ENCODE data around the gene TES. TPM values are rescaled to one million over a fixed set of nuclear protein-coding genes. Genes with fewer than 3 reads are reported as not detected.

TES gene
- total RNA-seq, 4 donors from 2014 or later, result 77.4 to 119 (median 115) TPM

GRCh38 chr7:116306409-116307048 lies 96.2 kb downstream of the TES start:
- 55 to 69% methylated on average over 2 of the region's 2 CpGs for WGBS, 2 donors (ENCODE audit: low coverage in 1 of 2)
- no peaks in the 10 kb centered on the region for H3K9me3 ChIP-seq
- TF ChIP-seq POLR2A (IDR thresholded peaks at IDR 0.05), result no peak
- no peak for TF ChIP-seq CTCF (IDR thresholded peaks at IDR 0.05)
- no peak for TF ChIP-seq POLR2AphosphoS5 (IDR thresholded peaks at IDR 0.05)
- TF ChIP-seq EP300 (IDR thresholded peaks at IDR 0.05; ENCODE audit: low read depth), result no peak
- H3K36me3 ChIP-seq, result no peaks in the 10 kb centered on the region
- H3K4me3 ChIP-seq, result no peak overlapping the region
- peak overlapping the region in 2 of 4 donors; percentile 14 to 45 for H3K27ac ChIP-seq
- in situ Hi-C loops (cut with MboI; ENCODE audit: low pct_ligation_motif_present in 1 of 4, low pct_unique_long_range_greater_than_20kb in 1 of 4, low sequenced_read_pairs in 3 of 4) (no loop called here), intact Hi-C loops (cut with DNase I; ENCODE audit: low total_unique reads) (no loop called here)
- H3K4me1 ChIP-seq, result no peaks in the 10 kb centered on the region
- no peak for DNase-seq
- no peaks in the 10 kb centered on the region for H3K27me3 ChIP-seq

- in situ Hi-C loops (cut with MboI; ENCODE audit: low pct_ligation_motif_present in 1 of 4, low pct_unique_long_range_greater_than_20kb in 1 of 4, low sequenced_read_pairs in 3 of 4) (no loop called here), intact Hi-C loops (cut with DNase I; ENCODE audit: low total_unique reads) (no loop called here)
- Histone ChIP-seq H3K27me3 (no peaks in the 10 kb centered on the region), H3K36me3 (no peaks in the 10 kb centered on the region), H3K27ac (no peak overlapping the region), H3K4me3 (no peak overlapping the region), H3K9me3 (no peaks in the 10 kb centered on the region), H3K4me1 (no peaks in the 10 kb centered on the region)
- DNase-seq, result no peak
- TF ChIP-seq POLR2AphosphoS5 (IDR thresholded peaks at IDR 0.05) (no peak), CTCF (IDR thresholded peaks at IDR 0.05) (no peak), POLR2A (IDR thresholded peaks at IDR 0.05) (no peak), EP300 (IDR thresholded peaks at IDR 0.05; ENCODE audit: low read depth) (no peak)
These were observed 96.9 kb downstream of the TES start for GRCh38 chr7:116307253-116307652.

Other genes with a start within 250 kb of the TES start
- gene TFEC, start 179.8 kb upstream of the TES start, total RNA-seq, result 1 to 10 TPM in 3 of 4 donors, not detected in 1; 3.0 to 6.8 (median 3.0) TPM

Data from transverse colon (tissue), 4 donors.